Astrocyte (in vitro differentiated cells and primary cell): ENCODE measurements around the gene JUP.

Experiments used
- CTCF ChIP-seq: IDR thresholded peaks from 2 replicates; pipeline ENCODE4 v1.5.1; 2011; ENCODE audit warnings: low read depth, mild to moderate bottlenecking, inconsistent platforms, low read length, moderate library complexity; ENCODE audit not compliant: insufficient read depth
- EZH2 ChIP-seq: IDR thresholded peaks from 2 replicates; pipeline ENCODE4 v1.6.1; 2012; ENCODE audit warnings: mild to moderate bottlenecking, low read length, inconsistent platforms; ENCODE audit not compliant: insufficient read depth

GRCh38 chr17:41781404-41782110 is 5.0 kb downstream of the JUP start:
- no peak for TF ChIP-seq CTCF
- TF ChIP-seq EZH2 = no peak
